K562 (cell line): ENCODE measurements around the gene PQBP1. TPM values are rescaled to one million over a fixed set of nuclear protein-coding genes. Genes with fewer than 3 reads are reported as not detected.

Source experiments
- AFF4 ChIP-seq: sonication (generic); formaldehyde crosslinking; IDR thresholded peaks from 2 replicates; pipeline ENCODE4 v1.8.0; 2023; ENCODE audit warnings: mild to moderate bottlenecking, missing genetic modification reagents
- BRD4 ChIP-seq: fragments of 200-600 bp; sonication (generic); IDR thresholded peaks from 2 replicates; pipeline ENCODE4 v1.6.1; 2017; ENCODE audit warnings: inconsistent platforms
- COPS2 ChIP-seq: fragments of 450-650 bp; conservative IDR thresholded peaks from 2 replicates; pipeline ENCODE4 v1.6.1; 2016; ENCODE audit warnings: mild to moderate bottlenecking, moderate library complexity
- CREB1 ChIP-seq, 2 experiments: sonication (generic) in 1 of 2; formaldehyde crosslinking in 1 of 2; IDR thresholded peaks; 2 replicates each; pipeline versions ENCODE4 v1.6.1 to v1.8.0; 2012 to 2022; ENCODE audit warnings: inconsistent platforms in 1 of 2, mild to moderate bottlenecking in 1 of 2, missing genetic modification reagents in 1 of 2, moderate library complexity in 1 of 2
- CTCFL ChIP-seq: IDR thresholded peaks from 2 replicates; pipeline ENCODE4 v1.6.1; 2011; ENCODE audit warnings: borderline replicate concordance, low read depth, mild to moderate bottlenecking, moderate library complexity, low read length; ENCODE audit not compliant: insufficient read depth, poor library complexity, severe bottlenecking
- DPF2 ChIP-seq: fragments of 450-650 bp; IDR thresholded peaks from 2 replicates; pipeline ENCODE4 v1.6.1; 2016
- ZC3H11A ChIP-seq: IDR thresholded peaks from 2 replicates; pipeline ENCODE4 v1.6.1; 2012; ENCODE audit warnings: low read depth, low read length, improper control_type of control experiment
- polyA plus RNA-seq, 8 experiments: library from polyadenylated mRNA; depleted of rRNA in 4 of 8; stranded (reverse) in 5 of 8; unstranded in 3 of 8; fragments of >200 nt; fragmentation: Nextera tagmentation in 2 of 8; fragmentation: Illumina TruSeq in 1 of 8; extraction: Ambion mirVana in 2 of 8; extraction: Trizol in 1 of 8; gene quantifications; 2 replicates each; pipeline versions ENCODE4 v1.2.1 to v1.2.3, GENCODE V29; 2011 to 2014; ENCODE audit warnings: inconsistent platforms in 1 of 8, missing spikeins in 1 of 8
- total RNA-seq, 7 experiments: library from RNA; depleted of rRNA in 6 of 7; stranded (reverse); fragments of >200 nt in 6 of 7; fragmentation: Illumina TruSeq in 2 of 7; extraction: Trizol in 2 of 7; gene quantifications; 2 replicates each; pipeline versions ENCODE4 v1.2.1 to v1.2.3, GENCODE V29; 2011 to 2021; ENCODE audit warnings: low replicate concordance in 1 of 7

Gene PQBP1
- total and polyA plus RNA-seq, 9 of the 15 experiments (the other 6 are each of a cell fraction or from before 2014, with no cell fraction given), result 41.3 to 262 (median 112) TPM

GRCh38 chrX:48937054-48937907, 39.6 kb downstream of the PQBP1 start (continued):
- TF ChIP-seq AFF4 (CRISPR knock-in tag) (peak; percentile 46), CREB1 (IDR thresholded peaks at IDR 0.05) (no peak), CREB1 (CRISPR knock-in tag; IDR thresholded peaks at IDR 0.05) (peak; percentile 47; the same call in 1 of the 2 replicates), DPF2 (peak; percentile 66), ZC3H11A (no peak), COPS2 (no peak), BRD4 (no peak), CTCFL (peak; percentile 30)
- TF ChIP-seq, all 486 proteins: peak for 119
